HepG2 (cell line): Measurements from ENCODE around the gene TUBB4B. TPM values are rescaled to one million over a fixed set of nuclear protein-coding genes. Genes with fewer than 3 reads are reported as not detected.

Source experiments
- EZH2 ChIP-seq: conservative IDR thresholded peaks from 2 replicates; pipeline ENCODE4 v1.6.1; 2012; ENCODE audit warnings: mild to moderate bottlenecking, low read depth, low read length, moderate library complexity
- KLF15 ChIP-seq: sonication (generic); formaldehyde crosslinking; IDR thresholded peaks from 2 replicates; pipeline ENCODE4 v1.8.1; 2023; ENCODE audit warnings: borderline replicate concordance, mild to moderate bottlenecking, inconsistent platforms, missing genetic modification reagents, mixed read lengths
- NFRKB ChIP-seq: fragments of 450-650 bp; IDR thresholded peaks from 2 replicates; pipeline ENCODE4 v1.6.1; 2017
- RXRA ChIP-seq: sonication (generic); formaldehyde crosslinking; IDR thresholded peaks from 2 replicates; pipeline ENCODE4 v1.5.1; 2020; ENCODE audit warnings: missing genetic modification reagents
- SMYD3 ChIP-seq: sonication (generic); formaldehyde crosslinking; IDR thresholded peaks from 2 replicates; pipeline ENCODE4 v1.8.1; 2023; ENCODE audit warnings: mild to moderate bottlenecking, missing genetic modification reagents
- SRY ChIP-seq: sonication (generic); formaldehyde crosslinking; IDR thresholded peaks from 2 replicates; pipeline ENCODE4 v1.8.0; 2022; ENCODE audit warnings: mild to moderate bottlenecking, missing genetic modification reagents
- ZNF136 ChIP-seq: sonication (generic); formaldehyde crosslinking; IDR thresholded peaks from 2 replicates; pipeline ENCODE4 v1.8.1; 2022; ENCODE audit warnings: low read depth, mild to moderate bottlenecking, moderate library complexity, missing genetic modification reagents
- ZNF431 ChIP-seq: sonication (generic); formaldehyde crosslinking; IDR thresholded peaks from 2 replicates; pipeline ENCODE4 v1.9.0; 2022; ENCODE audit warnings: missing genetic modification reagents, low read depth, mild to moderate bottlenecking, borderline replicate concordance
- ZNF788 ChIP-seq: sonication (generic); formaldehyde crosslinking; IDR thresholded peaks from 2 replicates; pipeline ENCODE4 v1.5.0; 2020; ENCODE audit warnings: mild to moderate bottlenecking, missing genetic modification reagents, borderline replicate concordance
- ZNF839 ChIP-seq: sonication (generic); formaldehyde crosslinking; IDR thresholded peaks from 2 replicates; pipeline ENCODE4 v1.4.0; 2020; ENCODE audit warnings: missing genetic modification reagents, mild to moderate bottlenecking, borderline replicate concordance
- ZNF841 ChIP-seq: sonication (generic); formaldehyde crosslinking; IDR thresholded peaks from 2 replicates; pipeline ENCODE4 v1.8.1; 2023; ENCODE audit warnings: missing genetic modification reagents, borderline replicate concordance
- polyA plus RNA-seq, 8 experiments: library from polyadenylated mRNA; depleted of rRNA in 3 of 8; stranded (reverse) in 7 of 8; unstranded in 1 of 8; fragments of >200 nt; fragmentation: Illumina TruSeq in 4 of 8; extraction: Trizol in 4 of 8; gene quantifications; 2 replicates each; pipeline versions ENCODE4 v1.2.1 to v1.2.3, GENCODE V29; 2011 to 2016; ENCODE audit warnings: low read depth in 4 of 8, missing spikeins in 1 of 8, mixed read lengths in 1 of 8; ENCODE audit not compliant: insufficient read depth in 1 of 8
- total RNA-seq, 5 experiments: library from RNA; depleted of rRNA; stranded (reverse); fragments of >200 nt; fragmentation: Illumina TruSeq; extraction: Trizol; gene quantifications; 2 replicates each; pipeline ENCODE4 v1.2.3, GENCODE V29; 2016; ENCODE audit warnings: low read depth in 1 of 5
- TF ChIP-seq, protein P1 (sequence below): sonication (generic); formaldehyde crosslinking; IDR thresholded peaks from 2 replicates; pipeline ENCODE4 v1.8.0; 2022; ENCODE audit warnings: mild to moderate bottlenecking, missing genetic modification reagents, moderate library complexity
- TF ChIP-seq, protein P2 (sequence below): sonication (generic); formaldehyde crosslinking; conservative IDR thresholded peaks from 2 replicates; pipeline ENCODE4 v1.4.0; 2020; ENCODE audit warnings: missing genetic modification reagents
- TF ChIP-seq, protein P3 (sequence below): sonication (generic); formaldehyde crosslinking; conservative IDR thresholded peaks from 2 replicates; pipeline ENCODE4 v1.8.0; 2022; ENCODE audit warnings: mild to moderate bottlenecking, moderate library complexity, missing genetic modification reagents
- TF ChIP-seq, protein P4 (sequence below): sonication (generic); formaldehyde crosslinking; IDR thresholded peaks from 2 replicates; pipeline ENCODE4 v1.4.0; 2020; ENCODE audit warnings: missing genetic modification reagents
- TF ChIP-seq, protein P5 (sequence below): IDR thresholded peaks from 2 replicates; pipeline ENCODE4 v1.6.1; 2016; ENCODE audit warnings: control low read depth
- TF ChIP-seq, protein P6 (sequence below): sonication (generic); formaldehyde crosslinking; IDR thresholded peaks from 2 replicates; pipeline ENCODE4 v1.5.0; 2020; ENCODE audit warnings: missing genetic modification reagents

TUBB4B gene
- total and polyA plus RNA-seq, 2 of the 13 experiments (the other 11 are each of a cell fraction or from before 2014, with no cell fraction given): 182 to 412 TPM

DNA sequence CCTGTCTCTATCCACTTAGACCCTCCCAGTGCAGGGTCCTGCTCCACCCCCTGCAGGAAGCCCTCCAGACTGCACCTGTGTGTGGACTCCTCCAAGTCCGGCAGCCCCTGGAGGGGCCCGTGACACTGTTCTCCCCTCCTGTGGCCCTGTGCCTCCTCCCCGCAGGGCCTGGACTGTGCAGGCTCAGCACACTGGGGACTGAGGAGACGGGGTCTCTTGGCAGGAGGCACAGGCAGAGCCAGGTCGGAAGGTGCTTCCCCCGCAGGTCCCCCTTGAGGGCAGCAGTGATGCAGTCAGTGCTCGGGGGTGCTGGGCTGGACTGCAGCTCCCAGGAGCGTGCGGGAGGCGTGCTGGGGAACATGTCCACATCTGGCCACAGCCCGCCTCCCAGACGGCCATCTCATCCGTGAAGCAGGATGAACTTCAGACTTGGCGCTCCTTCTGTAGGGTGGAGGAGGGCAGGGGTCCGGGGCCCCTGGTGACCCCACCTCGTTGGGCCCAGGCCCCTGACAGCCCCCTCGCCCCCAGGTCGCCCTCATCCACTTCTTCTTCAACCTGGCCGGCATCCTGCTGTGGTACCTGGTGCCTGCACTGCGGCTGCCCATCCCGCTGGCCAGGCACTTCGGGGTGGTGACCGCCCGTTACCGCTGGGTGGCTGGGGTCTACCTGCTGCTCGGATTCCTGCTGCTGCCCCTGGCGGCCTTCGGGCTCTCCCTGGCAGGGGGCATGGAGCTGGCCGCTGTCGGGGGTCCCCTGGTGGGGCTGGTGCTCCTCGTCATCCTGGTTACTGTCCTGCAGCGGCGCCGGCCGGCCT, 5.5 kb upstream of the TUBB4B start (continued):
- no peak for TF ChIP-seq KLF15 (CRISPR knock-in tag)
- no peak for TF ChIP-seq NFRKB
- TF ChIP-seq, protein P1, sequence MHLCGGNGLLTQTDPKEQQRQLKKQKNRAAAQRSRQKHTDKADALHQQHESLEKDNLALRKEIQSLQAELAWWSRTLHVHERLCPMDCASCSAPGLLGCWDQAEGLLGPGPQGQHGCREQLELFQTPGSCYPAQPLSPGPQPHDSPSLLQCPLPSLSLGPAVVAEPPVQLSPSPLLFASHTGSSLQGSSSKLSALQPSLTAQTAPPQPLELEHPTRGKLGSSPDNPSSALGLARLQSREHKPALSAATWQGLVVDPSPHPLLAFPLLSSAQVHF (CRISPR knock-in tag): no peak
- TF ChIP-seq RXRA (CRISPR knock-in tag): peak; percentile 52; the same call in 1 of the 2 replicates
- peak; percentile 8; the same call in 1 of the 2 replicates for TF ChIP-seq SRY (CRISPR knock-in tag)
- TF ChIP-seq EZH2: no peak
- TF ChIP-seq, protein P2, sequence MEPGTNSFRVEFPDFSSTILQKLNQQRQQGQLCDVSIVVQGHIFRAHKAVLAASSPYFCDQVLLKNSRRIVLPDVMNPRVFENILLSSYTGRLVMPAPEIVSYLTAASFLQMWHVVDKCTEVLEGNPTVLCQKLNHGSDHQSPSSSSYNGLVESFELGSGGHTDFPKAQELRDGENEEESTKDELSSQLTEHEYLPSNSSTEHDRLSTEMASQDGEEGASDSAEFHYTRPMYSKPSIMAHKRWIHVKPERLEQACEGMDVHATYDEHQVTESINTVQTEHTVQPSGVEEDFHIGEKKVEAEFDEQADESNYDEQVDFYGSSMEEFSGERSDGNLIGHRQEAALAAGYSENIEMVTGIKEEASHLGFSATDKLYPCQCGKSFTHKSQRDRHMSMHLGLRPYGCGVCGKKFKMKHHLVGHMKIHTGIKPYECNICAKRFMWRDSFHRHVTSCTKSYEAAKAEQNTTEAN (CRISPR knock-in tag): 0 out of 2 replicates have a peak, but pooled peaks have one; percentile 38
- TF ChIP-seq, protein P3, sequence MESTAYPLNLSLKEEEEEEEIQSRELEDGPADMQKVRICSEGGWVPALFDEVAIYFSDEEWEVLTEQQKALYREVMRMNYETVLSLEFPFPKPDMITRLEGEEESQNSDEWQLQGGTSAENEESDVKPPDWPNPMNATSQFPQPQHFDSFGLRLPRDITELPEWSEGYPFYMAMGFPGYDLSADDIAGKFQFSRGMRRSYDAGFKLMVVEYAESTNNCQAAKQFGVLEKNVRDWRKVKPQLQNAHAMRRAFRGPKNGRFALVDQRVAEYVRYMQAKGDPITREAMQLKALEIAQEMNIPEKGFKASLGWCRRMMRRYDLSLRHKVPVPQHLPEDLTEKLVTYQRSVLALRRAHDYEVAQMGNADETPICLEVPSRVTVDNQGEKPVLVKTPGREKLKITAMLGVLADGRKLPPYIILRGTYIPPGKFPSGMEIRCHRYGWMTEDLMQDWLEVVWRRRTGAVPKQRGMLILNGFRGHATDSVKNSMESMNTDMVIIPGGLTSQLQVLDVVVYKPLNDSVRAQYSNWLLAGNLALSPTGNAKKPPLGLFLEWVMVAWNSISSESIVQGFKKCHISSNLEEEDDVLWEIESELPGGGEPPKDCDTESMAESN (CRISPR knock-in tag): no peak
- no peak for TF ChIP-seq ZNF431 (CRISPR knock-in tag)
- TF ChIP-seq, protein P4, sequence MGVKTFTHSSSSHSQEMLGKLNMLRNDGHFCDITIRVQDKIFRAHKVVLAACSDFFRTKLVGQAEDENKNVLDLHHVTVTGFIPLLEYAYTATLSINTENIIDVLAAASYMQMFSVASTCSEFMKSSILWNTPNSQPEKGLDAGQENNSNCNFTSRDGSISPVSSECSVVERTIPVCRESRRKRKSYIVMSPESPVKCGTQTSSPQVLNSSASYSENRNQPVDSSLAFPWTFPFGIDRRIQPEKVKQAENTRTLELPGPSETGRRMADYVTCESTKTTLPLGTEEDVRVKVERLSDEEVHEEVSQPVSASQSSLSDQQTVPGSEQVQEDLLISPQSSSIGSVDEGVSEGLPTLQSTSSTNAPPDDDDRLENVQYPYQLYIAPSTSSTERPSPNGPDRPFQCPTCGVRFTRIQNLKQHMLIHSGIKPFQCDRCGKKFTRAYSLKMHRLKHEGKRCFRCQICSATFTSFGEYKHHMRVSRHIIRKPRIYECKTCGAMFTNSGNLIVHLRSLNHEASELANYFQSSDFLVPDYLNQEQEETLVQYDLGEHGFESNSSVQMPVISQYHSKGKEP: no peak
- 0 out of 2 replicates have a peak, but pooled peaks have one; percentile 19 for TF ChIP-seq ZNF788
- TF ChIP-seq, protein P5, sequence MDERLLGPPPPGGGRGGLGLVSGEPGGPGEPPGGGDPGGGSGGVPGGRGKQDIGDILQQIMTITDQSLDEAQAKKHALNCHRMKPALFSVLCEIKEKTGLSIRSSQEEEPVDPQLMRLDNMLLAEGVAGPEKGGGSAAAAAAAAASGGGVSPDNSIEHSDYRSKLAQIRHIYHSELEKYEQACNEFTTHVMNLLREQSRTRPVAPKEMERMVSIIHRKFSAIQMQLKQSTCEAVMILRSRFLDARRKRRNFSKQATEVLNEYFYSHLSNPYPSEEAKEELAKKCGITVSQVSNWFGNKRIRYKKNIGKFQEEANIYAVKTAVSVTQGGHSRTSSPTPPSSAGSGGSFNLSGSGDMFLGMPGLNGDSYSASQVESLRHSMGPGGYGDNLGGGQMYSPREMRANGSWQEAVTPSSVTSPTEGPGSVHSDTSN (CRISPR knock-in tag): no peak
- no peak for TF ChIP-seq ZNF841 (CRISPR knock-in tag)
- no peak for TF ChIP-seq ZNF839 (CRISPR knock-in tag)
- no peak for TF ChIP-seq ZNF136 (CRISPR knock-in tag)
- no peak for TF ChIP-seq SMYD3 (CRISPR knock-in tag)
- TF ChIP-seq, protein P6, sequence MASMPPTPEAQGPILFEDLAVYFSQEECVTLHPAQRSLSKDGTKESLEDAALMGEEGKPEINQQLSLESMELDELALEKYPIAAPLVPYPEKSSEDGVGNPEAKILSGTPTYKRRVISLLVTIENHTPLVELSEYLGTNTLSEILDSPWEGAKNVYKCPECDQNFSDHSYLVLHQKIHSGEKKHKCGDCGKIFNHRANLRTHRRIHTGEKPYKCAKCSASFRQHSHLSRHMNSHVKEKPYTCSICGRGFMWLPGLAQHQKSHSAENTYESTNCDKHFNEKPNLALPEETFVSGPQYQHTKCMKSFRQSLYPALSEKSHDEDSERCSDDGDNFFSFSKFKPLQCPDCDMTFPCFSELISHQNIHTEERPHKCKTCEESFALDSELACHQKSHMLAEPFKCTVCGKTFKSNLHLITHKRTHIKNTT (CRISPR knock-in tag): no peak
